Motor neuron (in vitro differentiated cells): ENCODE results near the gene SSBP3. TPM values are rescaled to one million over a fixed set of nuclear protein-coding genes. Genes with fewer than 3 reads are reported as not detected.
"Not testable (repeated sequence)": the region's sequence is repeated elsewhere in the genome, so short reads cannot be mapped to it uniquely, and the experiment has no call there.

Experiments used
- ATAC-seq, 8 experiments: fragments of 200-7000 bp; cut with Tn5 transposase; replicated peaks in 6 of 8; 2 replicates each; pipeline ENCODE4 v1.8.0; 2021; ENCODE audit warnings: mild to moderate bottlenecking in 8 of 8, moderate library complexity in 8 of 8
- H3K27ac ChIP-seq, 2 donors: fragments of 250-450 bp; sonication (Bioruptor Pico); 2 replicates each; pipeline ENCODE4 v1.9.0; 2021; ENCODE audit warnings: antibody characterized with exemption in 2 of 2, mild to moderate bottlenecking in 2 of 2, moderate library complexity in 1 of 2
- H3K4me1 ChIP-seq, 2 donors: fragments of 250-450 bp; sonication (Bioruptor Pico); replicated peaks in 1 of 2; 2 replicates each; pipeline ENCODE4 v1.6.1; 2021; ENCODE audit warnings: antibody characterized with exemption in 2 of 2, mild to moderate bottlenecking in 2 of 2, moderate library complexity in 1 of 2
- H3K4me3 ChIP-seq, 5 donors: fragments of 250-450 bp; sonication (Bioruptor Pico); 2 replicates each; pipeline ENCODE4 v1.9.0; 2021; ENCODE audit warnings: antibody characterized with exemption in 5 of 5, mild to moderate bottlenecking in 5 of 5, moderate library complexity in 4 of 5
- WGBS, 10 experiments: fragments of 450-650 bp; shearing (Covaris generic); methylation state at CpG; one replicate each; pipeline ENCODE4 v1.0.0; 2022; 5-methylcytosine and 5-hydroxymethylcytosine counted together
- in situ Hi-C, 9 experiments: fragments of 400-800 bp; cut with MboI; loops; one replicate each; pipeline ENCODE4 v1.15.0; 2021; ENCODE audit warnings: low sequenced_read_pairs in 9 of 9, low pct_unique_long_range_greater_than_20kb in 2 of 9; ENCODE audit not compliant: unreplicated experiment in 9 of 9
- total RNA-seq, 8 experiments: library from RNA; unstranded; fragments of 300-600 nt; gene quantifications; 2 replicates each; pipeline versions ENCODE4 v1.2.3 to v1.2.4, GENCODE V29; 2022

The SSBP3 gene
- total RNA-seq, 8 experiments from 2014 or later: 11.3 to 183 (median 60.4) TPM

DNA sequence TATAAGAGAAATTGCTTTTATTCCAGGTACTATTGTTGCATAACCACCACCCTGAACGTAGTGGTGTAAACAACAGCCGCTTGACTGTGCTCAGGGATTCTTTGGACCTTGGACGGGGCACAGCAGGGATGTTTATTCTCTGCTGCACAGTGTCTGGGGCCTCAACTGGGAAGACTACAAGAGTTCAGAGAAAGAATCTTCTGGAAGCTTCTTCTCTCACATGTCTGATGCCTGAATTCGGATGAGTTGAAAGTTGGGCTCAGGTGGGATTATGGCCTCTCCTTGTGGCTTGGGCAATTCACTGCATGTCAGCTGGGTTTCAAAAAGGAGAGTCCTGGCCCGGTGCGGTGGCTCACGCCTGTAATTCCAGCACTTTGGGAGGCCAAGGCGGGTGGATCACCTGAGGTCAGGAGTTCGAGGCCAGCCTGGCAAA is 19.0 kb upstream of the SSBP3 start:
- ATAC-seq: no peak
- in situ Hi-C loops: no loop called here
- WGBS, 10 experiments: 20 to 100% (median 87%) methylated on average over 2 to 9 of the region's 9 CpGs; no CpG with 5 or more reads in 1 of the 10 experiments

DNA sequence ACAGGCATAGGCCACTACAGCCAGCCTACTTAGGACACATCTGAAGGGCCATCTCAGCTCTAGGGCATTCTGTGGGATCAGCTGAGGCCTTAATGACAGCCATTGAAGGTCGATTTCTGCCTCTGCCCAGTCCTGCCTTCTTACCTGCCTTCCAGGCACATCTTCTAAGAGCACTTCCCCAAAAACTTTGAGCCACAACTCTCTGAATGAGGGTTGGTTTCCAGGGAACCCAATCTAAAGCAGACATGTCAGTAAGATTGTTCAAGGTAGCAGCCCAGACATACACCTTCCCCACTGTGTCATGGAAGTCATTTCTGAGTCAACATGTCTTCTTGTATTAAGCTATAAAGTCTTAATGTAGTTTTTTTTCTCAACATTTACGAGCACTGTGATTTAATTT is 18.2 kb upstream of the SSBP3 start:
- no peak for ATAC-seq
- Histone ChIP-seq H3K4me3 (no peak overlapping the region), H3K4me1 (peaks cover 0 to 6% of the 10 kb centered on the region in 2 donors), H3K27ac (no peak overlapping the region)
- in situ Hi-C loops: no loop called here
- 38 to 100% (median 70%) methylated on average over 1 to 2 of the region's 2 CpGs; no CpG with 5 or more reads in 2 of the 10 experiments for WGBS, 10 experiments

More for the DNA sequence above, 19.0 kb upstream of the SSBP3 start:
- Histone ChIP-seq H3K27ac (no peak overlapping the region), H3K4me1 (peaks cover 0 to 7% of the 10 kb centered on the region in 2 donors), H3K4me3 (no peak overlapping the region)

DNA sequence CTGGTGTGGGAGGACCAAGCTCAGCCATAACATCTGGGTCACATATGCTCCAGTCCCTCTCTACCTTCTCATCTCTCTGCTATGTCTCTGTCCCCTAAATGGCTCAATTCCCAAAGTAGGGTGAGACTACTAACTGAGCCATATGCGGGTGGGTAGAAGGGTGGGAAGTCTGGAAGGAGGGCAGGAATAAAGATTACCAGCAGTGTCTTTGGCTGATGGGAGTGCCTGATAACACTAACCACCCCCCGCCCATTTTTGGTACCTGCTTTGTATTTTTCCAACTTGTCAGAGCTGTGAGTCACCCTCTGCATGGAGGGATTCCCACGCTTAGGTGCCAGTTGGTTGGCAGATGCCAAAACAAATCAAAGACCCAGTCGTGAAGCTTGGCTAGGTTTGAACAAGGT is 14.9 kb upstream of the SSBP3 start:
- no peak overlapping the region for H3K27ac ChIP-seq
- peak in 3 of 8 experiments; percentile 41 to 94 (median 57) for ATAC-seq
- no peaks in the 10 kb centered on the region for H3K4me1 ChIP-seq
- no peak overlapping the region for H3K4me3 ChIP-seq
- 7 to 100% (median 79%) methylated on average over 1 to 4 of the region's 4 CpGs; no CpG with 5 or more reads in 3 of the 10 experiments for WGBS, 10 experiments
- in situ Hi-C loops: no loop called here

DNA sequence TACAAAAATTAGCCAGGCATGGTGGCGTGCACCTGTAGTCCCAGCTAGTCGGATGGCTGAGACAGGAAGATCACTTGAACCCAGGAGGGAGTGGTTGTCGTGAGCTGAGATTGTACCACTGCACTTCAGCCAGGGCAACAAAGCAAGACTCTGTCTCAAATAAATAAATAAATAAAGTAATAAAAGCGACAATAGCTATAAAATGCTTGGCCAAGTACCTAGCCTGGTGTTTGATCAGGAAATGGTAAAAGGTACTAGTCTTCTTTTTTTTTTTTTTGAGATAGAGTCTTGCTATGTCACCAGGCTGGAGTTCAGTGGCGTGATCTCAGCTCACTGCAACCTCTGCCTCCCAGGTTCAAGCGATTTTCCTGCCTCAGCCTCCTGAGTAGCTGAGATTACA is 12.4 kb upstream of the SSBP3 start:
- H3K4me1 ChIP-seq: peaks cover 4 to 10% of the 10 kb centered on the region in 2 donors
- WGBS, 10 experiments: 80 to 100% (median 89%) methylated on average over 2 to 6 of the region's 6 CpGs; no CpG with 5 or more reads in 3 of the 10 experiments
- not testable (repeated sequence) for H3K4me3 ChIP-seq, ATAC-seq, H3K27ac ChIP-seq
- in situ Hi-C loops: loop anchor here in 1 of 9 experiments (10.0 kb wide), 1 partner anchor 66 kb away; no protein-coding TSS in a partner anchor

- in situ Hi-C loops: loop anchor here in 1 of 9 experiments (10.0 kb wide), 1 partner anchor 68 kb away; no protein-coding TSS in a partner anchor
- no peak overlapping the region for H3K27ac ChIP-seq
- no peak overlapping the region for H3K4me3 ChIP-seq
- WGBS, 10 experiments: 0 to 62% (median 34%) methylated on average over 1 to 5 of the region's 5 CpGs
- H3K4me1 ChIP-seq: peaks cover 10 to 17% of the 10 kb centered on the region in 2 donors
- peak in 1 of 8 experiments; percentile 35 for ATAC-seq
Measured at GRCh38 chr1:54417123-54417522, 10.9 kb upstream of the SSBP3 start.

GRCh38 chr1:54416435-54416834 is 10.2 kb upstream of the SSBP3 start:
- no peak for ATAC-seq
- H3K4me3 ChIP-seq: no peak overlapping the region
- 40 to 100% (median 90%) methylated on average over 1 to 7 of the region's 8 CpGs; no CpG with 5 or more reads in 2 of the 10 experiments for WGBS, 10 experiments
- peaks cover 10 to 18% of the 10 kb centered on the region in 2 donors for H3K4me1 ChIP-seq
- in situ Hi-C loops: loop anchor here in 1 of 9 experiments (10.0 kb wide), 1 partner anchor 68 kb away; no protein-coding TSS in a partner anchor
- no peak overlapping the region for H3K27ac ChIP-seq

GRCh38 chr1:54415991-54416390 is 9.8 kb upstream of the SSBP3 start:
- in situ Hi-C loops: loop anchor here in 1 of 9 experiments (10.0 kb wide), 1 partner anchor 69 kb away; no protein-coding TSS in a partner anchor
- Histone ChIP-seq H3K4me1 (peaks cover 12 to 22% of the 10 kb centered on the region in 2 donors), H3K4me3 (no peak overlapping the region), H3K27ac (no peak overlapping the region)
- peak in 4 of 8 experiments; percentile 33 to 50 (median 40) for ATAC-seq
- 40 to 60% (median 50%) methylated on average over 1 to 7 of the region's 9 CpGs; no CpG with 5 or more reads in 3 of the 10 experiments for WGBS, 10 experiments

- 89 to 100% (median 100%) methylated on average over 1 to 3 of the region's 3 CpGs; no CpG with 5 or more reads in 5 of the 10 experiments for WGBS, 10 experiments
- no peak overlapping the region for H3K4me3 ChIP-seq
- no peak overlapping the region for H3K27ac ChIP-seq
- in situ Hi-C loops: loop anchor here in 1 of 9 experiments (10.0 kb wide), 1 partner anchor 69 kb away; no protein-coding TSS in a partner anchor
- no peak for ATAC-seq
- peaks cover 16 to 27% of the 10 kb centered on the region in 2 donors for H3K4me1 ChIP-seq
Measured at GRCh38 chr1:54415533-54415932, 9.3 kb upstream of the SSBP3 start.

DNA sequence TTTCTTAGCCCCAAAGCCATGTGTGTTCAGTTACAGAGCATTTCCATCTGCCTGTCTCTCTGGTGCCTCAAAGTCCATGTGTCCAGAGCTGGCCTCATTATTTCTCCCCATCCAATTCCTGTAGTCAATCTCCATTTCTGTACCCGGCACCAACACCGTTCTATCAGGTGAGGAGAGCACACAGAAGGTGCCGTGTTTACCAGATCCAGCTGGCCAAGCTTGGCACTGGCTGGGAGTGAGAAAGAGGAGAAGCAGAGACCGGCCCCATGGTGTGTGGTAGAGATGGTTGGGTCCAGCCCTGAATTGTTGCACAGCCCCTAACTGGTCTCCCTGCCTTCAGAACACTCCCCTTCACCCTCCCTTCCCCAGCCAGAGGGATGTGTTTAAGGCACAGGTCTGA is 7.5 kb upstream of the SSBP3 start:
- no peak overlapping the region for H3K4me3 ChIP-seq
- in situ Hi-C loops: loop anchor here in 1 of 9 experiments (10.0 kb wide), 1 partner anchor 71 kb away; no protein-coding TSS in a partner anchor
- H3K4me1 ChIP-seq: peaks cover 34 to 40% of the 10 kb centered on the region in 2 donors
- 50 to 100% (median 91%) methylated on average over 1 to 4 of the region's 4 CpGs; no CpG with 5 or more reads in 4 of the 10 experiments for WGBS, 10 experiments
- ATAC-seq: peak in 1 of 8 experiments; percentile 3
- H3K27ac ChIP-seq: no peak overlapping the region

DNA sequence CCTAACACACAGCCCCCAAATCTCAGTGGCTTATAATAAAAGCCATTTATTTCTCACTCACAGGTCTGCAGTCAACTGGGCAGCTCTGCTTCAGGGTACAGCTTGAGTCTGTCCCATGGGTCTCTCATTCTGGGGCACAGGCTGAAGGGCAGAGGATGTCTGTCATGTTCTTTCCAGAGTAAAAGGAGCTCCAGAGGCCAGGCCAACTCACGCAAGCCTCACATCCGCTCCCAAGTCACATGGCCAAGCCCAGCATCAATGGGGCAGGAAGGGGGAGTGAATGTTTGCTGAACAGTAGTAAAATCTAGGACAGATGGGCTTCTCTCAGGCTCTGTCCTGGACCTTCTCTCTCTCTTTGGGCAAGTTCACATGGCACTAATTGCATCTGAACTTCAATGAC is 7.1 kb upstream of the SSBP3 start:
- Histone ChIP-seq H3K27ac (no peak overlapping the region), H3K4me1 (peaks cover 39 to 44% of the 10 kb centered on the region in 2 donors), H3K4me3 (no peak overlapping the region)
- ATAC-seq: peak in 5 of 8 experiments; percentile 44 to 68 (median 59)
- in situ Hi-C loops: loop anchor here in 1 of 9 experiments (10.0 kb wide), 1 partner anchor 72 kb away; no protein-coding TSS in a partner anchor
- 0 to 92% (median 42%) methylated on average over 1 to 2 of the region's 2 CpGs; no CpG with 5 or more reads in 4 of the 10 experiments for WGBS, 10 experiments

- 29 to 100% (median 75%) methylated on average over 1 to 8 of the region's 9 CpGs; no CpG with 5 or more reads in 3 of the 10 experiments for WGBS, 10 experiments
- Histone ChIP-seq H3K27ac (peak overlapping the region in 1 of 2 donors; percentile 9), H3K4me1 (peaks cover 44 to 51% of the 10 kb centered on the region in 2 donors), H3K4me3 (no peak overlapping the region)
- in situ Hi-C loops: loop anchor here in 1 of 9 experiments (10.0 kb wide), 1 partner anchor 74 kb away; no protein-coding TSS in a partner anchor
- peak in 2 of 8 experiments; percentile 4 for ATAC-seq
Measured at GRCh38 chr1:54410359-54410758, 4.2 kb upstream of the SSBP3 start.

- H3K27ac ChIP-seq: no peak overlapping the region
- H3K4me3 ChIP-seq: no peak overlapping the region
- WGBS, 10 experiments: 43 to 93% (median 79%) methylated on average over 1 to 9 of the region's 9 CpGs; no CpG with 5 or more reads in 1 of the 10 experiments
- no peak for ATAC-seq
- in situ Hi-C loops: loop anchor here in 8 of 9 experiments (5.0 to 10.0 kb wide), 3 partner anchors 75 to 135 kb away; no protein-coding TSS in a partner anchor
- peaks cover 44 to 50% of the 10 kb centered on the region in 2 donors for H3K4me1 ChIP-seq
Measured at GRCh38 chr1:54409156-54410142, 3.3 kb upstream of the SSBP3 start.
